HG02884 (cell line): Measurements from ENCODE around the gene TNNT2.

ENCODE experiments used
- ATAC-seq: cut with Tn5 transposase; IDR thresholded peaks from one replicate; pipeline ENCODE4 v1.9.1; 2021; ENCODE audit warnings: mild to moderate bottlenecking, moderate library complexity; ENCODE audit not compliant: unreplicated experiment

TNNT2 gene

DNA sequence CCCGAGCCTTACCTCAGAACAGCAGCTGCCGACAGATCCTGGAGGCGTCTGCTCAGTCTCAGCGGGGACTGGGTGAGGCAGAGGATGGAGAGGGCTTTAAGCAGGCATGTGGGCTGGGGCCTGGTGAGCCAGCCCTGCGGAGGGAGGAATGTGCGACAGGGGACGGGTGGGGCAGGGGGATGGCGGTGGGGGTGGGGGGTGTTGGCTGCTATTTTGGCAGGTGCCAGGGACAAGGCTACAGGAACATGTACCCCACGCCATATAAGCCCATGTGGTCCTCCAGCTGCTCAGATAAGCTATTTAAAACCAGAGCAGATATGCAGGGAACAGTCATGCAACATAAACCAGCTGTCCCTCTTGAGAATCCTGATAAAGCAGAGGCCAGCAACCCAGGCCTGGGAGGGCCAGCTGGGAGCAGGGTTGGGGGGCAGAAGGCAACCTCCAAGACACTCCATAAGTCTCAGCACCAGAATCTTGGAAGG is at the start of gene TNNT2:
Gene TNNT2, minus strand, starts transcription at position 70 of the 482 bp plus-strand sequence. CDS start 4,426 bp downstream, outside the sequence.
- no peak for ATAC-seq

DNA sequence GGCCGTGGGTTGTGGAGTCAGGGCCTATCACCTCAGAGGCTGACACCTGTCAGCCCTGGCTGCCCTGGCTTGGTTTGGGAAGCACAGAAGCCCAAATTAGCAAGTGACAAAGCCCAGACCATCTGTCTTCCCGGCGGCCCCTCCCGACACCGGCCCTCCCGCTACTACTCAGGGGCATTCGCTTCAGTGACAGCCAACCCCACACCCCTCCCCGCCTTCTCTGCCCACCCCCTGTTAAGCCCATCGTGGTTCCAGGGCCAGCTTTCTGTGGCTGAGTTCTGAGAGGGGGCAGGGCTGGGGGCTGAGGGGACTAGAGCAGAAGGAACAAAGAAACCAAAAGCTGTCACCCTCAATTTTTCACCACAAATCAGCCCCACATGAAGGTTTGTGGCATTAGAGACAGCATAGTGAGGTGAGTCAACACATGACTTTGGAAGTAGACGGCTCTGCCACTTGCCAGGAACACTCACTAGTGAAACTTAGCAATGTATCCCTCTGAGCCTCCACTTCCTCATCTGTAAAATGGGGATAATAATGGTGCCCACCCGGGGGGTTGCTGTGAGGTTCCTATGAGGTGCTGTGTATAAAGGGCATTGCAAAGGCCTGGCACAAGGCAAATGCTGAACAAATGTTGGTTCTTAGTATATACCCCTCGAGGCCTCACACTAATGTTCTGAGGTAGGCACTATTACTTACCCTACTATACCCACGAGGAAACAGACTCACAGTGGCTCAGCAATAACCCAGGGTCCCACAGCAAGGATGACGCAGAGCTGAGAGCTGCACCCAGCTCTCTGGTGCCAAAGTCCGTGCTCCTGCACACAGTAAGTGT is 49.2 kb upstream of the TNNT2 start:
- ATAC-seq, result no peak

DNA sequence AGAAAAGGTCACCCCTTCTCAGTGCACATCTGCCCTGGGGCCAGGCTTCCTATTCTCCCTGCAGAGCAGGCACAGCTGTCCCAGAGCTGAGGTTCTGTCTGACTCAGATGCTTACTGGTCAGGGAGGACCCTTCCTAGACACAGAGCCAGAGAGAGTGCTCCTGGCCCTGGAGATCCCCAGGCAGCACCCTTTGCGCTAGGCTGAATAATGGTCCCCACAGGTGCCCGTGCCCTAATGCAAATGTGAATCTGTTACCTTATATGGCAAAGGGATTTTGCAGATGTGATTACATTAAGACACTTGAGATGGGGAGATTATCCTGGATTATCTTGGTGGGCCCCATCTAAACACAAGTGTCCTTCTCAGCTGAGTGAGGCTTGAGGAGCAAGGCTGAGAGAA is 46.7 kb upstream of the TNNT2 start:
- ATAC-seq, result no peak

- ATAC-seq, result no peak
Measured at GRCh38 chr1:201423655-201424054, 46.2 kb upstream of the TNNT2 start.

DNA sequence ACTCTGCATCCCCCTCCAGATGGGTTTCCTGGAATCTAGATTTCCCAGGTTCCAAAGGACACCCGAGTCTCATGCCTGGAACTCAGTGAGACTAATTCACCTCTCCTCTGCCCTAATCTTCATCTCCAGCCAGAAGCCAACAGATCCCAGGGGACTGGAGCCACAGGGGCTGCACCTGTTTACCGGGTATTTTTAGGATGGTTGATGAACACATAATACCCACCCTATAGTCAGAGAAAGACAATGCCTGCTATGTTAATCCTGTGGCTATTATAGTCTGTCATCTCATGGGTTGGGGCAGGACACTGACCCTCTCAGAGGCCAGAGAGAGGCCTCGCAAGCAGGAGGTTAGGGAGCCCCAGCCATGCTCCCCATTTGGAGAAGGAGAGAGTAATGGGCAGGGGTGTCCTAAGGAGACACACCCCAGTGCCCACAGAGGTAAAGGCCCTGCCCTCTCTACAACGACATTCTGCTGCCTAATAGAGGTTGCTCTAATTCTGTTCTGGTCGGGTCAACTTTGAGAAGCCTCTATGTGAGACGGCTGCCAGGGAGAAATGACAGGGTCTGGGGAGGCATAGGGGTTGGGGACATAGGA is 45.1 kb upstream of the TNNT2 start:
- no peak for ATAC-seq

DNA sequence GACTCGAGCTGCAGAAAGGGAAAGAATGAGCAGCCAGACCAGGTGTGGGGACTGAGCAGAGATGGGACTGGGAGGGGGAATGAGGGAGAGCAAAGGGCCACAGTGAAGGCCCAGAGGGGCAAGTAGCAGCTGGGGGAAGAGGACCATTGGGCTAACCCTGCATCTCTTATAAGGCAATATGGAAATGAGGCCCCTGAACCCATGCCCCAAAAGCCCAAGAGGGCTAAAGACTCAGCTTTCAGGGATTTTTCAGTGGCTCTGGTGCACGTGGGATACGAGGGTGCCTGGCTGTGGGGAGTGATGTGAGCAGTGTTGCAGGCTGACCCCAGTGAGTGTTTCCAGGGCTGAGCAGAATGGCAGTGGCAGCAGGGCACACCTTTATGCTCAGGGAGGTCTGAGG is 44.5 kb upstream of the TNNT2 start:
- ATAC-seq, result no peak

DNA sequence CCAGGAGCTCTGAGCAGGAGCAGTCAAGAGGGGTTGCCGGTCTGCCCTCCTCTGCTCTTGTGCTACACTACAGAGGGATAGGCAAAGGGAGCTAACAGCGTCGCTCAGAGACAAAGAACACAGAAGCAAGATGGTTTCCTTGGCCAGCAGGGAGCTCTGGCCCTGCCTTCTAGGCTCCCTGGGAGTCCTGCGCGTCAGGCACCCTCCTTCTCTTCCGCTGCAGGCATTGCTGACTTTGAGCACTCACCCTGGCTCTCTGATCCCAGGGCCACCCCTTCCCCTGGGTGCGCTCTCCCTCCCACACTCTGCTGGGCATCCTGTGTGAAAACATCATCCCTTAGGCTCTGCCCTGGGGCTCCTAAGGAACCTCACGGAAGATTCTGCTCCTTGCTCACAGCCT is 43.6 kb upstream of the TNNT2 start:
- ATAC-seq, result no peak

- no peak for ATAC-seq
Measured at GRCh38 chr1:201420608-201421002, 43.1 kb upstream of the TNNT2 start.

DNA sequence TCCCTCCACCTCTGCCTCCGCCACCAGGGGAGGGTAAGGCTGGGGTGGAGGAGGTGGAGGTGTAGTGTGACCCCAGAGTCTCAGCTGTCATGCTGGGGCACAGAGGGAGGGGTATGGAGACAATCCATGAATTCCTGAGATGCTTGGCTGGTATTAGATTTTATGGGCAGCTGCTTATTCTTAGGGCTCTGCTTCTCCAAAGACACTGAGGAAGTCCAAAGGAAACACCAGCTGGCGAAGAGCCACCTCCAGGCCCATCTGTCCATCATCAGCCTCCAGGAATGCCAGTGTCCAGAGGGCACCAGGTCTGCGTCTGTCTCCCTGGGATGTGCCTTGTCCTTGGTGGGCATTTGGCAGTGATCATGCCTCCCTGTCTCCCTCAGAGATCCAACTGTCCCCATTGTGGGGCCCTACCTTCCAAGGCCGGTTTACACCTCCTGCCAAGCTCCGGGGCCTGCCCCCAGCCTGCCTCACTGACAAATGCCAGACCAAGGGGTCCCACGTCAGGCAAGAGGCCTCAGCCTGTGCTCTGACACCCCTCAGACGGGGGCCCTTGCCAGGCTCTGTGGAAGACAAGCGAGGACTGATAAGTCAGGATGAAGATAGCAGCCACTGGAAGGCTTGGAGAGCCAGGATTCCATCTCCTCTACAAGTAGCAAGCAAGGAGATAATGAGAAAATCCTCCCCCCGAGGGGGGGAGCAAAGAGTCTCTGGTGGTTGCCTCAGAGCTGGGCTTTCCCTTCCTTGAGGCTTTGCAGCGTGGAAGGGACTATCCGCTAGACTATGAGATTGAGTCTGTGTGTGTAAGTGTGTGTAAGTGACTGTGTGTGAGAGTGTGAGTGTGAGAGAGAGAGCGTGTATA is 42.5 kb upstream of the TNNT2 start:
- no peak for ATAC-seq

GRCh38 chr1:201419256-201419655 is 41.8 kb upstream of the TNNT2 start:
- no peak for ATAC-seq

DNA sequence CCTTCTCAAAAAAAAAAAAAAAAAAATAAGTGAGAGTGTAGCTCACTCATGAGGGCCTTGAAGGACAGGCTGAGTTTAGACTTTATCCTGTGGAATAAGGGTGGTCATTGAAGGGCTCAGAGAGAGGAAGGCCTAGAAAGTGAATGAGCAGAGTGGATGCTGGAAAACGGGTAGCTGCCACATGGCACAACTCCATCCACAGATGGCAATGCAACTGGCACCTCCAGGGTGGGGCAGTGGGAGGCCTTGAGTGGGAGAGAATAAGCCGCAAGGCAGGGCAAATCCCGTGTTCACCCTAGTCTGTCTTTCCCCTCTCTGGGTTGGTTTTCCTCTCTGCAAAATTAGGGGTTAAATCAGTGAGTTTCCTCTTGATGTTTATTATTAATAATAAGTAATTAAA is 41.0 kb upstream of the TNNT2 start:
- ATAC-seq, result no peak

DNA sequence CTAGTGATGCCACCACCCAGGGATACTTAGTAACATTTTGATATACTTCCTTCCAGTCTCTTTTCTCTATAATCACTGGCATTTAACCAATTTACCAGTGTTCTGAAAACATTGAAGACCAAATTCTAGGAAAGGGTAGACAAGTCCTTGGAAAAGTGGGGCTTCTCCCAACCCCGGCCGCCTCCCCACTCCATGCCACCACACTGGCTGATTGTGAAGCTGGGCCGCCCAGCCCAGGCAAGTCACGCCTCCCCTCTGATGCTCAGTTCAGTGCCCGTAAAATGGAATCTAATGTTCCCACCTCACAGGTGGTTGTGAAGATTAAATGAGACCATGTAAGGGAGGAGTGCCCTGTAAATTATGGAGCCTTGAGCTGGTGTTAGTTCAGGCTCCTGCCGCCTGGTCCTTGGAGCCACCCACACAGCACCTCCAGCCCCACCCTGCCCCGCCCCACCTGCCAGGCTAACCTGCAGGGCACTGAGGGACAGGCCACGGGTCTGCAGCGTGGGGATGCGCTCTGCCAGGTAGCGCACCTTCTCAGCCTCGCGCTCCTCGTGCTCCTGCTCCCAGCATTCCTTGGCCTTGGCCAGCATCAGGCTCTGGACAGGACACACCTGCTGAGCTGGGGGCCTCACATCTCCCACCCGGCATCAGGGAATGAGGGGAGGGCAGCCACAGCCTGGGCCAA is 36.7 kb upstream of the TNNT2 start:
- ATAC-seq, result no peak

- ATAC-seq, result no peak
Measured at GRCh38 chr1:201411292-201411691, 33.8 kb upstream of the TNNT2 start.

DNA sequence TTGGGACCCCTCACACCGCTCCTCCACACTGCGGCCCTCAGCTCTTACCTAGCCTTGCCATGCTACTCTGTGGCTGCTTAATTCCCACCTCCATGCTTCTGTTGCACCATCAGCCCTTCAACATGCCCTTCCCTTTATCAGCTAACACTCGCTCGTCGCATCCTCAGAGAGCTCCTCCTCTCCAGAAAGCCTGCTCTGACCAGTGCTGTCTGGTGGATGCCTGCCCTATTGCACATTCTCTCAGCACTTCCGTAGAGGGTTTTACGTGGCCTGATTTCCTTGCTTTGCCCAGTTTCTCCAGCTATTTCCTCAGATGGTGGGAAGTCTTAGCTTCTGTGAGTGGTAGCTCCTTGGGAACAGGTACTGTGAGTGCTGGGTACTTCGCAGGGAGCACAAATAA is 32.0 kb upstream of the TNNT2 start:
- ATAC-seq, result no peak

DNA sequence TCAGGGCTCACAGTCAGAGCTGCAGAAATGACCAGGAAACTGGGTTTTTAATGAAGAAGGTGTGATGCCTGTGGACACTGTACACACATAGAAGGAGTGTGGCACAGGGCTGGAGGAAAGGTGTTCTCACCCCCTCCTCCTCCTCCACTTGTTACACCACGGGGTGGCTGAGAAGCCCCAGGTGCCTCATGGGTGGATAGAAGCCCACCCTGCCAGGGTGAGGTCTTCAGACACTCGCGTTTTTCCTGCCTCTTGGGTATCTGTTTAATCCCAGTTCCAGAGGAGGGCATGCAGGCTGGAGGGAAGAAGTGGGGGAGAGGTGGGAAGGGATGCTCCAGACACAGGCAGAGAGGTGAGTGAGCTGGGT is 31.3 kb upstream of the TNNT2 start:
- no peak for ATAC-seq

DNA sequence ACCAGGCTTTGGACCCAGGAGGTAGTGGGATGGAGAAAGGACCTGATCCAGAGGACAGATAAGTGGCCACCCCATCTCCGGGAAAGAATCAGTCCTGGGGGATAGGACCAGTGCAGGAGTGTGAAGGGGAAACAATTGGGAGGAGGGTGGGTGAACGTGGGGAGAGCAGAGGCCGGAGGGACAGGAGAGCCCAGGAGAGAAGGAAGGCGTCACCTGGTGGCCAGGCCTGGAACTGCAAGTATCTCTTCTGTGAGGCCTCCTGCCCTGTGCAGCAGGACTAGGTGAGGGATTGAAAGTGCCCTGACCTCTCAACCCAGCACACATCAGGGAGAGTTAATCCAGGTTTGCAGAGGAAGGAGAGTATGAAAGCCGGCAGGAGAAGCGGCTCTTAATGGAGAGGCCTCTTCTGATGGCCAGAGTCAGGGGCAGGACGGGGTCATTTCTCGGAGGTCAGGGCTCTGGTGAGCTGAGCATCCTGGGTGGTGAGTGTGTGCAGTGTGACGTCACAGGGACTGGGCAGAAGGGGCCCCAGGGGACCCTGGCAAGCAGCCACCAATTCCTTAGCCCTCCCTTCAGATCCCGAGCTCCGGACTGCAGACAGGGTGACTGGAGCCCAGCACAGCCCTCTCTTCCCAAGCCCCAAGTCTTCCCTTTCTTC is 30.8 kb upstream of the TNNT2 start:
- no peak for ATAC-seq

GRCh38 chr1:201406831-201407406 is 29.4 kb upstream of the TNNT2 start:
- no peak for ATAC-seq

GRCh38 chr1:201405484-201405831 is 28.0 kb upstream of the TNNT2 start:
- ATAC-seq, result no peak

- no peak for ATAC-seq
Measured at GRCh38 chr1:201404722-201405483, 27.4 kb upstream of the TNNT2 start.
